GM19023 (cell line): ENCODE results near the gene VWA5B1.

Experiments used
- ATAC-seq: cut with Tn5 transposase; IDR thresholded peaks from one replicate; pipeline ENCODE4 v1.9.1; 2021; ENCODE audit warnings: mild to moderate bottlenecking, moderate library complexity; ENCODE audit not compliant: unreplicated experiment

Gene VWA5B1

DNA sequence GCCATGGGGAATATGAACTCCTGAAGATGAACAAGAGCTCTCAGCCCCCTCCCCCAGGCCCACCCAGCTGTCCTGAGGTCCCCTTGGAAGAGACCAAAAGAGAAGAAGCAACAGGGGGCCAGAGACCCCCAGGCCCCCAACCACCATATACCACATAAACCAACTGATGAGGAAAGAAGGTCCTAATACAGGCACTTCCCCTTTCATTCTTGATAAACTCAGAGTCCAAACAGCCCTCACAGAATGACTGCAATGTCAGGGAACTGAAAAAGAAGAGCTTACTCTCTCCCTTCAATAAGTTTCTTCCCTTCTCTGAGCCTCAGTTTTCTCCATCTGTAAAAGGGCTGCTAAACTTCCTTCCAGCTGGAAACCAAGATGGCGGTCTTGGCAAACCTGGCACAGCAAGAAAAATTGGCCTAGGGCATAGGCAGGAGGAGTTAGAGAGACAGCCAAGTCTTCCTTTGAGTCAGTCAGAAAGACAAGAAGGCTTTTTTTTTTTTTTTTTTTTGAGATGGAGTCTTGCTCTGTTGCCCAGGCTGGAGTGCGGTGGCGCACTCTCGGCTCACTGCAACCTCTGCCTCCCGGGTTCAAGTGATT lies 90.5 kb downstream of the VWA5B1 start:
- ATAC-seq, result no peak

- no peak for ATAC-seq
Measured at GRCh38 chr1:20381961-20382360, 91.3 kb downstream of the VWA5B1 start.

DNA sequence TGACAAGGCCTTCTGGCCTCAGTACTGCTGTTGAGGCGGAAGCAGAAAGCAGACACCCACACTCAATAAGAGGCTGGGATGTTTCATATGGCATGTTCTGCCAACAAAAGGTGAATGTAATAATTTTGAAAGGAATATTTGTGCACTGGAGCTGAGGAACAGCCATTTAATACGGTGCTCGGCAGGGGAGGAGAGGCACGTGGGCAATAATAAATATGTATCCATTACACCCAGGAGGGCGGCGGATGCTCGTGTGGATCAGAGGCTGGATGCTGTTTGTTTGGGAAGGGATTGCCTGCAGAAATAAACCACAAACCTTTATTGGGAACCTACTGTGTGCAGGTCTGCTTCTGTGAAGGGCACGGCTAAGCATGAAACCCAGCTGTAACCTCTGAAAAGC lies 92.0 kb downstream of the VWA5B1 start:
- ATAC-seq, result no peak

DNA sequence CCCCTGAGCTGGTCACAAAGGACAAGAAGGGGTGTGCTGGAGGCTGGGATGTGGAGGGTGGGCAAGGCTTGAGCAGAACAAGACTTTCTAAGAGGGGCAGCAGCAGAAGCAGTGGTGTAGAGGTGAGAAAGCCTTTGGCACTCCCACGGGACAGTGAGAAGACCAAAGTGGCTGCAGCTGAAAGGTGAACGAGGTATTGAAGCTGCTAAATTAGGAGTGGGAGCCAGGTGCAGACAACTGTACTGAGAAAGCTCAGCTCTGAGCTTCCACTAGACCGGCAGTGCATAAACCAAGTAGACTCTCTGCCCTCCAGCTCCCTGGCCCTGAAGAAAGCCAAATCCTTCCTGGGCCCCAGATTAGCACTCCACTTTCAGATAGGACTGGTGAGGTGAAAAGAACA lies 93.0 kb downstream of the VWA5B1 start:
- ATAC-seq, result no peak

GRCh38 chr1:20385630-20386029 lies 95.0 kb downstream of the VWA5B1 start:
- no peak for ATAC-seq

GRCh38 chr1:20386323-20387081 lies 95.8 kb downstream of the VWA5B1 start:
- ATAC-seq, result no peak

DNA sequence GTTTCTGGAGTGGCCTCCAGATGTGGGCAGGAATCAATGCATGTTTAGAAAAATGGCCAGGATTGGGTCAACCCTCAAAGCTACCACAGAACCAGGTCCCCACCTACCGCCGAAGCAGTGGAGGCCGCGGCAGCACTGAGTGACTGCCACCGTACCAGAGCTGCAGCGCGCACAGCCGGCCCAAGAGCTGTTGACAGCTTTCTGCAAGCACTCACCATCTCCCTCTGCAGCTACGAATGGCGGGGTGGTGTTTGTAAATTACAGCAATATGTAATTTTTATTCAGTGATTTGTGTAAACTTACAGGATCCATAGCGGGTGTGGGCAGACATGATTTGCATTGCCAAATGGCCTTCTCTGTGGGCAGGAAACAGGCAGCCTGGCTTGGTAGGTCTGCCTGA lies 98.9 kb downstream of the VWA5B1 start:
- ATAC-seq, result no peak

GRCh38 chr1:20390589-20391331 lies 100.1 kb downstream of the VWA5B1 start:
- no peak for ATAC-seq

- no peak for ATAC-seq
Measured at GRCh38 chr1:20395255-20395654, 104.6 kb downstream of the VWA5B1 start.

DNA sequence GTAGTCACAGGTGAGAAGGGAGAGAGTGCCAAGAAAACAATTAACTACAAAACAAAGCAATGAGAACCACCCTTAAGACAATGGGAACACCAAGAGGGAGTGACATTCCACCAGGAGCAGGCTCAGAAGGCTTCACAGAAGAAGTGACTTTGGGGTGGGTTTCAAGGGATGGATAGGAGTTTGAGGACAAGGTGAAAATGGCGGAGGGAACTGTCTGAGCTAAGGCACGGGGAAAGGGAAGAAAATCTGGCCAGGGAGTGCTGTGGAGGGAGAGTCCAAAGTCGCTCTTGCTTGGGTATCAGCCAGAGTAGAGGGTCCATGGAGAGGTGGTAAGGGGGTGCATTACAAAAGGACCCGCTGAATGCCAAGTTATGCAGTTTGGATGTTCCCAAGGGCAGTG lies 108.1 kb downstream of the VWA5B1 start:
- ATAC-seq, result no peak

DNA sequence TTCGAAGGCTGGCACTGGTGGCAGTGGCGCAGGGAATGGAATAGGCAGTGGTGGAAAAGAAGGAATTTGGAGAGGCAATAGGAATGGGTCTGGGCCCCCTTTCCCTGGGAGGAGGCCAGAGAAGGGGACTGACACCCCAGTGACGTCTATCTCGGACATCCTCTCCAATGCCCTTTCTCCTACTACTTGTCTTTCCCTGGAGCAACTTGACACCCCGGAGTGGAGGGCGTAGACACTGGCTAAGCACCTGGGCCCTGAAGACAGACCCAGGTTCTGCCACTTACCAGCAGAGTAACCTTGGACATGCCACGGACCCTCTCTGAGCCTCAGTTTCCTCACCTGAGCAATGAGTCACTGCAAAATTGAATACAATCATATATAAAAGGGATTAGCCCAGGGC lies 108.5 kb downstream of the VWA5B1 start:
- no peak for ATAC-seq

DNA sequence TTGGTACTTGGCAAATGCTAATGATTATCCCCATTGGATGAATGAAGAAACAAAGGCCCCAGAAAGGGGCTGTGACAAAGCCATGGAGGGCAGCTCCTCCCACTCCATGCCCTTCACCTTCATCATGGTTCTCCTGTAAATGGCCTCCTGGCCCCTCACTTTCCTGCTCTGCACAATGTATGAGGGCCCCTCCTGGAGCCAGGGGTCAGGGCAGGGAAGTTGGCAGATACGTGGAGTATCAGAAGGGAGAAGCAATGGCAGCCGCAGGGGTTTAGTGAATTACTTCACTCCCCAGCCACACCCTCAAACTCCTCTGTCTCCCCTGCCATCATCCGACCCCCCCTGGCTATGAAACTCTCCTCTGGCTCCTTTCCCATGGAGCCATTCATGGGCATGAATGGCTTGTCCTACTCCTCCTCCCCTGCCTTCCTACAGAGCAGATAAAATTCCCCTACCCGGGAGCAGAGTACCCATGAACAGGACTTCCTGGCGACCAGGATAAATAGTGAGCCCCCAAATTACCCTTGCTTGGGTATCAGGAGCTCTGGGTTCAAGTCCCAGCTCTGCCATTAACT lies 109.0 kb downstream of the VWA5B1 start:
- ATAC-seq, result no peak

DNA sequence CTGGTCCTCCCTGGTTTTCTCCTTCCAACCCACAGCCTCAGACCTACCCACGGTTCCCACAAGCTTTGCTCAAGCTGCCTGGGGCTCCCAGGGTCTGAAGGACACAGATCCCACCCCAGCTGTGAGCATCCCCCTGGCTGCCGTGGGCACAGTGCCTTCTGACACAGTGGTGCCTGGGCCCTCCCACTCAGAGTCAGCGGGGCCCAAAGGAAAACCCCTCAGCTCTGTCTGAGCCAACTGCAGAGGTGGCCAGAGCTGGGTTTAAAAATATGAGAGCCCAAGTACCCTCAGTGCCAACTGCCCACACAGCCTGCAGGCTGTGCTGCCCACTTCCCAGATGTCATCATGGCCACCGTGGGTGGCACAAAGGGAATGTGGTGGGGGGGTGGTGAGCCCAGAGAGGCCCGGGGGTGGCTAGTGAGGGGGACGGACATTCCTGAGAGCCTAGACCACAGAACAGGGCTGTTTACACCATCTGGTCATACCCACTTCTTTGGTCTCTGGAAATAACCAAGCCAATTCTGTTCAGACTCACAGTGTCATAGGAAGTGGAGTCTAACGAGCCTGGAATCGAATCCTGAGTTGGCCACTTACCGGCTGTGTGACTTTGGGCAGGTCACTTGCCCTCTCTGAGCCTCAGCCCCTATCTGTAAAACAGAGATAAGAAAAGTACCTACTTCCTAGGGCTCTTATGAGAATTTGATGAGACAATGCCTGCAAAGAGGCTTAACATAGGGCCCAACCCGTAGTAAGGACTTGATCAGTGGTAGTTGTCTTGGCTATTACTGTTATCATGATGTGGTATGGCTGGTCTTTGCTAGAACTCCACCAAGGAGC lies 109.9 kb downstream of the VWA5B1 start:
- no peak for ATAC-seq

GRCh38 chr1:20401405-20402010 lies 110.8 kb downstream of the VWA5B1 start:
- ATAC-seq, result no peak

- ATAC-seq, result no peak
Measured at GRCh38 chr1:20402585-20403422, 112.1 kb downstream of the VWA5B1 start.

DNA sequence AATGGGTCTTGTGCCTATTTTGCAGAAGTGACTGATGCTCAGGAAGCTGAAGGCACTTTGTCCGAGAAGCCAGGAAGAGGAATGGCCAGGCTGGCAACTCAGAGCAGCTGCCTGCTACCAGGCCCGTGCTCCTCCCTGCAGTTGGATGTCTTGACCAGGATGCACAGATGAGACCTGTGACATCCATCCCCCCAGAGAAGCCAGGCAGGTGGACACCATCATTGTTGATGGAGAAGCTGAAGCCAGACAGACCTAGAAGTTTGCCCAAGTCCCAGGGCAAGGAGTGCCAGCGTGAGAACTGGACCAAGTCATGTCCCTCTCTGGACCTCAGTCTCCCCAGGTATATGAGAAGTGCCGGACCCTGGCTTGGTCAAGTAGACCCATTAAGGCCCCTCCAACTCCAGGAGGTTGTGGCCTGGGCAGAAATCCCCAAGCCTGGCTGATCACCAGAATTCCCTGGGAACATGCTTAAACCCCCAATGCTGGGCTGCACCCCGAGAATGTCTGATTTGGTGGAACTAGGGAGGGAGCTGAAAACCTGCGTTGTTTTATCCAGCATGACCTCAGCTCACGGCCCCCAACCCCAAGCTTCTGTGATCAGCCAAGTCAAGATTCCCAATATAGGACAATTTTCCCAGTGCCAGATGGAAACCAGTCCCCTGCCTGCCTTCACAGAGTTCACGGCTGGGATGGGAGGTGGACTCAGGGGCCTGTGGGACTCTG lies 112.9 kb downstream of the VWA5B1 start:
- ATAC-seq, result no peak

DNA sequence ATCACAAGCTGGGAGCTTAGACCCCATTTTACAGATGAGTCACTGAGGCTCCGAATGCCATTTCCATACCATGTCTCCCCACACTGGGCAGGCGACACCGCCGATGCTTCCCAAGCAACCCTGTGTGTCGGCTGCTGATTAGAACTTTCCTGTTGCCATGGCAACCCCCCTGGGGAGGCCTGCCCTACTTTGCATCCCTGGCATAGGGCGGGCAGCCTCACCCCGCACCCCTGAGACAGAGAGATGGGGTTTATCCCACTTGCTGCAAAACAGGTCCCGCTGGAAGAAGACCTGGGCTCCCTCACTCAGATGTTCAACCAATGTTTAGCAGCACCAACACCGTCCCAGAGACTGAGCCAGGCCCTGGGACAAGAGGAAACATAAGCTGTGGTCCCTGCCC lies 113.8 kb downstream of the VWA5B1 start:
- no peak for ATAC-seq
